ENCODE measurements around the gene KLHDC8A.
"Not testable (repeated sequence)": the region's sequence is repeated elsewhere in the genome, so short reads cannot be mapped to it uniquely, and the experiment has no call there.

KLHDC8A gene, protein sequence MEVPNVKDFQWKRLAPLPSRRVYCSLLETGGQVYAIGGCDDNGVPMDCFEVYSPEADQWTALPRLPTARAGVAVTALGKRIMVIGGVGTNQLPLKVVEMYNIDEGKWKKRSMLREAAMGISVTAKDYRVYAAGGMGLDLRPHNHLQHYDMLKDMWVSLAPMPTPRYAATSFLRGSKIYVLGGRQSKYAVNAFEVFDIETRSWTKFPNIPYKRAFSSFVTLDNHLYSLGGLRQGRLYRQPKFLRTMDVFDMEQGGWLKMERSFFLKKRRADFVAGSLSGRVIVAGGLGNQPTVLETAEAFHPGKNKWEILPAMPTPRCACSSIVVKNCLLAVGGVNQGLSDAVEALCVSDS

DNA sequence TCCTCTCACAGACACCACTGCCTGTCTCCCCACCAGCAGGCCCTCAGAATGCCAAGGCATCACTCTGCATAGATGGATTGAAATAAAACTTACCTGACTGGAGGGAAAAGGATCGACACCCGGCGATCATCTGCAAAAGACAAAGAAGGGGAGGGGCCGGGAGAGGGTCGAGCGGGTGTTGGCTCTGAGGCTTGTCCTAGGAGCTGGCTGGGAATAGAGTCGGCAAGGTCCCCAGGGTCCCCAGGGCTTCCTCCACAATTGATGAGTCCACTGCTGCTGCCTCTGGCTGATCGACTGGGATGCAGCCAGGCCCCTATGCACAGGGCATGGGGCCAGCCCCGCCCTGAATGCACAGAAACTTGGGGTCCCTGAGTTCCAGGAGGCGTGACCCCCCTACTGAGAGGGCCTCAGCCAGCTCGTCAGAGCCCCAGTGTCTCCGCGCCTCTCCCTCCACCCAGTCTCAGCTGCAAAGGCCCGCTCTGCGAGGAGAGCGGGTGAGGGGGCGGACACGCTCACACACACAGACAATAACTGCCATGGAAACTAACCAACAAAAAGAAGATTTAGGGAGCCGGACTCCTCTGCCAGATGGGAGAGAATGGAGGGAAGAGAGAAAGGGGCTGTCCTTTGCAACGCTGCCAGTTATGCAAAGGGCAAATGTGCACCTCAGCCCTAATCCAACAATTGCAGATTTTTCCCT is at the start of gene KLHDC8A:
TSS of gene KLHDC8A (minus strand) at position 483 of the 700 bp plus-strand sequence. CDS start 13,318 bp downstream, outside the sequence.
- no peak within 1 kb of the TSS for H3K4me3 ChIP-seq (ENCODE audit: low read depth, low read length)

- not testable (repeated sequence) for H3K4me3 ChIP-seq (ENCODE audit: low read depth, low read length)
These were observed 49.5 kb upstream of the KLHDC8A start for GRCh38 chr1:205406252-205406651.

DNA sequence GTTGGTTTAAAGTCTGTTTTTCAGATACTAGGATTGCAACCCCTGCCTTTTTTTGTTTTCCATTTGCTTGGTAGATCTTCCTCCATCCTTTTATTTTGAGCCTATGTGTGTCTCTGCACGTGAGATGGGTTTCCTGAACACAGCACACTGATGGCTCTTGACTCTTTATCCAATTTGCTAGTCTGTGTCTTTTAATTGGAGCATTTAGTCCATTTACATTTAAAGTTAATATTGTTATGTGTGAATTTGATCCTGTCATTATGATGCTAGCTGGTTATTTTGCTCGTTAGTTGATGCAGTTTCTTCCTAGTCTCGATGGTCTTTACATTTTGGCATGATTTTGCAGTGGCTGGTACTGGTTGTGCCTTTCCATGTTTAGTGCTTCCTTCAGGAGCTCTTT is 47.8 kb upstream of the KLHDC8A start:
- H3K4me3 ChIP-seq (ENCODE audit: low read depth, low read length): not testable (repeated sequence)

- H3K4me3 ChIP-seq (ENCODE audit: low read depth, low read length): no peak overlapping the region
These were observed 41.9 kb upstream of the KLHDC8A start for GRCh38 chr1:205398586-205398985.

DNA sequence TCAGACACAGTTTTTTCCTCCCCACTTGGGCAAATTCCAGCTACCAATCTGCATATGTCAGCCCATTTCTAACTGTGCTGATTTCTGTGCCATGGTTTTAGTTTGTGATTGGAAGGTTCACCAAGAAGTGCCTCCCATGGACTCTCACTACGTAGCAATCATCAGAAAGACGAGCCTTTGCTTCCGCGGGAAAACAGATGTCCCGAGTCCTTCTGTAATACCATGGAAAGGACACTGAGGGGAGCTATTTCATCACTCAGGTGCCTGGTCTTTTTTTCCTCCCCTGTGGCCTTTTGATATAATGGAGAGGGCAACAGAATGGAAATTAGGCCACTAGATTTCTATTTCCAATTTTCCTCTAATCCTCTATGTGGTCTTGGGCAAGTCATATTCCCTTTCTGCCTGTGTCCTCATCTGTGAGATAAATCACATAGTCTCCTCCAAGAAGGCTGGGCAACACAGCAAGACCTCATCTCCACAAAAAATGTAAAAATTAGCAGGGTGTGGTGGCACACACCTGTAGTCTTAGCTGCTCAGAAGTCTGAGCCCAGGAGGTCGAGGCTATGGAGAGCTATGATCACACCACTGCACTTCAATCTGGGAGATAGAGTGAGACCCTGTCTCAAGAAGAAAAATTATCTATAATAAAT is 40.4 kb upstream of the KLHDC8A start:
- no peak overlapping the region for H3K4me3 ChIP-seq (ENCODE audit: low read depth, low read length)

GRCh38 chr1:205395616-205396015 is 38.9 kb upstream of the KLHDC8A start:
- H3K4me3 ChIP-seq (ENCODE audit: low read depth, low read length): no peak overlapping the region

- no peak overlapping the region for H3K4me3 ChIP-seq (ENCODE audit: low read depth, low read length)
These were observed 35.9 kb upstream of the KLHDC8A start for GRCh38 chr1:205392650-205393049.

DNA sequence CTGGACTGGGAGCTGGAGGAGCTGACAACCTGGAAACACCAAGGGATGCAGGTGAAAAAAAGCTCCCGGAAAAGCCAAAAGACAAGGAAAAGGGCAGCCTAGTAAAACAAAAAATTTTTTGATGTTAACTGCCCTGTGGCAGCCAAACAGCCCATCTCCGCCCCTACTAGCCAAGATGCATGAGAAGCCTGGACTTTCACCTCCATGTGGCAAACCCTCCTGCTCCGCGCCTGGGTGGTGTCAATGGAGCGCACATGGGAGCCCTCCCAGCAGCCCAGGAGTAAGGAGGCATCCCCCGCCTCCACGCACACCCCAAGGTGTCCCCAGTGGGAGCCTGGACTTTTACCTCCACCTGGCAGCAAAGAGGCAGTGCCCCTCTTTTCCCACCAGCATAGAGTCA is 34.7 kb upstream of the KLHDC8A start:
- H3K4me3 ChIP-seq (ENCODE audit: low read depth, low read length): no peak overlapping the region

DNA sequence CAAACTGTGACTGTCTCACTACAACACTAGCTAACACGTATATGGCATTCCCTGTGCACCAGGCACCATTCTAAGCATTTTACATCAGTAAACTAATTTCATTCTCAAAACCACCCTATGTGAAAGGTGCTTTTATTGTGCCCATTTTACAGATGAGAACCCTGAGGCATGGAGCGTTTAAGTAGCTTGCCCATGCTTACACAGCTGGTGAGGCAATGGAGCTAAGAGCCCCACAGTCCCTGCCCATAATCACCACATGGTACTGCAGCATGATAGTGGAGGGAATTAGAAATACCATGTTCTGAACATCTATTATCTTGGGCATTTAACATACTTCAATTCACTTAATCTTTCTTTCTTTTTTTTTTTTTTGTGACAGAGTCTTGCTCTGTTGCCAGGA is 31.1 kb upstream of the KLHDC8A start:
- no peak overlapping the region for H3K4me3 ChIP-seq (ENCODE audit: low read depth, low read length)

DNA sequence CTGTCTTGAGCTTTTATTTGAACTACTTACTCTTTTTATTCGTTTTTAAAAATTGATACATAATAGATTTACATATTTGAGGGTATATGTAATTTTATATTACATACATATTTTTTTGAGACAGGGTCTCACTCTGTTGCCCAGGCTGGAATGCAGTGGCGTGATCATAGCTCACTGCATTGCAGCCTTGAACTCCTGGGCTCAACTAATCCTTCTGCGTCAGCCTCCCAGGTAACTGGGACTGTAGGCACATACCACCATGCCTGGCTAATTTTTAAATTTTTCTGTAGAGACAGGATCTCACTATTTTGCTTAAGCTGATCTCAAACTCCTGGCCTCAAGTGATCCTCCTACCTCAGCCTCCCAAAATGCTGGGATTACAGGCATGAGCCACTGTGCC is 26.3 kb upstream of the KLHDC8A start:
- not testable (repeated sequence) for H3K4me3 ChIP-seq (ENCODE audit: low read depth, low read length)

GRCh38 chr1:205382561-205382960 is 25.8 kb upstream of the KLHDC8A start:
- H3K4me3 ChIP-seq (ENCODE audit: low read depth, low read length): no peak overlapping the region

GRCh38 chr1:205381305-205381704 is 24.6 kb upstream of the KLHDC8A start:
- no peak overlapping the region for H3K4me3 ChIP-seq (ENCODE audit: low read depth, low read length)

GRCh38 chr1:205380882-205381281 is 24.2 kb upstream of the KLHDC8A start:
- no peak overlapping the region for H3K4me3 ChIP-seq (ENCODE audit: low read depth, low read length)

GRCh38 chr1:205379056-205379455 is 22.3 kb upstream of the KLHDC8A start:
- no peak overlapping the region for H3K4me3 ChIP-seq (ENCODE audit: low read depth, low read length)

DNA sequence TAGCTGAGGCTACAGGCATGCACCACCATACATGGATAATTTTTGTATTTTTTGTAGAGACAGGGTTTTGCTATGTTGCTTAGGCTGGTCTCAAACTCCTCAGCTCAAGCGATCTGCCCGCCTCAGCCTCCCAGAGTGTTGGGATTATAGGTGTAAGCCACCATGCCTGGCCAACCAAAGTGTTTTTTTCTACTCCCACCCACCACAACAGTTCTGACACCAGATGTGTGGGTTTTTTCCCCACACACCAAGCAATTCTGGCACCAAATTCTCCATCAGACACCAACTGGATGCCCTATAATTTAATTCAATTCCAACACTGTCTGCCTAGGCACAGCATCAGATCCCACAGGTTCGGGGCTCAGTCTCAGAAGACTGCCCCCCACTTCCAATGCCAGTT is 20.6 kb upstream of the KLHDC8A start:
- H3K4me3 ChIP-seq (ENCODE audit: low read depth, low read length): no peak overlapping the region

DNA sequence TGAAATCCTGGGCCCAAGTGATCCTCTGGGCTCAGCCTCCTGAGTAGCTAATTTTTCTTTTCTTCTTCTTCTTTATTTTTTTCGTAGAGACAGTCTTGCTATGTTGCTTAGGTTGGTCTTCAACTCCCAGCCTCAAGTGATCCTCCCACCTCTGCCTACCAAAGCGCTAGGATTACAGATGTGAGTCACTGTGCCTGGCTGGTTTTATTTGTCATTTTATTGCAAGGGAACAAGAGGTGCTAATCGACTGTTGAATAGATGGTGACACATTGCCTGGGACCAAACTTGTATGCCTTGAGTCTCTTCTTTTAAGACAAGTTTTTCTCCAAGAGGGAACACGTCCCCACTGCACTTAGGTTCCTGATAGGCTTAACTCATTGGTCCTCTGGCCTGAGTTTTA is 20.0 kb upstream of the KLHDC8A start:
- no peak overlapping the region for H3K4me3 ChIP-seq (ENCODE audit: low read depth, low read length)

- no peak overlapping the region for H3K4me3 ChIP-seq (ENCODE audit: low read depth, low read length)
These were observed 19.3 kb upstream of the KLHDC8A start for GRCh38 chr1:205375835-205376545.

- no peak overlapping the region for H3K4me3 ChIP-seq (ENCODE audit: low read depth, low read length)
These were observed 17.7 kb upstream of the KLHDC8A start for GRCh38 chr1:205374210-205375078.

GRCh38 chr1:205373798-205374175 is 17.1 kb upstream of the KLHDC8A start:
- H3K4me3 ChIP-seq (ENCODE audit: low read depth, low read length): no peak overlapping the region

DNA sequence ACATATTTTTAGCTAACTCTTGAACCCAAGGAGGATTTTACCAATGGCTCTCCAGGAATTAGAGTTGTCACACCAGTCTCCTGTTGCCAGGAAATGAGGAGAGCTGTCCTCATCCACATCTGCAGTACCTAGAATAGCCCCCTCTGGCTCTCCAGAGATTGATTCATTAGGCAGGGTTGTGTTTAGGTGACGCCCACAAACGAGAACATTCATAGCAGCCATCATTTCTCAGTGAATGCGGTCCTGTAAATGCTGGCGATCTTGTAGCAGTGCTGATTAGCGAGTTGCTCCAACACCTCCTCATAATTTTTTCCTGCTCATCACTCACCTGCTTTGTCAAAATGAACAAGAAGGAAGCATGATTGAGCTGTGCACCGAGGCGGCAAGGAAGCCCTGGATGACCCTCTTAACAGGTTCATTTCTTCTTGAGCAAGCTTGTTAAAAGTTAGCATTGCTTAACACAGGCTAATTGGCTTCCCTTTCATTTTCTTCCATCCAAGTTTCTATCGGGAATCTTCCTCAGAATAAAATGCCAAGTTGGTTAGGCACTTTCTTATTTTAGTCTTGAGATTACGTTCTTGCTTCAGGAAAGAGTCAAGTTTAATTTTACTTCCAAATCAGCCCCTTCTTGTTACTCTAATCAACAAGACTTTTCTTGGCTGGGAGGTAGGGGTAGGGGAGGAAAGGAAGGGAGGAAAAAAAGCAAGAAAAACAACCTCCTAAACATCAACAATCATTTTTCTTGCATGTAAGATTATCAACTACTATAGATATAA is 16.5 kb upstream of the KLHDC8A start:
- H3K4me3 ChIP-seq (ENCODE audit: low read depth, low read length): no peak overlapping the region
